SJSA1 (cell line): ENCODE data around the gene KCNS1. TPM values are rescaled to one million over a fixed set of nuclear protein-coding genes. Genes with fewer than 3 reads are reported as not detected.
A peak's percentile ranks its signal among the peaks of the same experiment; 100 is the strongest.

Source experiments
- DNase-seq, 2 experiments: peaks; one replicate each; pipeline ENCODE4 v3.0.0-alpha.2; 2015 to 2020; ENCODE audit warnings: low spot score in 2 of 2, low read depth in 1 of 2
- H3K27ac ChIP-seq: fragments of 250-450 bp; sonication (Bioruptor Pico); 2 replicates; pipeline ENCODE4 v1.5.1; 2020; ENCODE audit warnings: mild to moderate bottlenecking, moderate library complexity
- H3K27me3 ChIP-seq: fragments of 250-450 bp; sonication (Bioruptor Pico); replicated peaks from 2 replicates; pipeline ENCODE4 v1.5.1; 2020; ENCODE audit warnings: mild to moderate bottlenecking, moderate library complexity
- H3K36me3 ChIP-seq: fragments of 250-450 bp; sonication (Bioruptor Pico); 2 replicates; pipeline ENCODE4 v1.5.1; 2020; ENCODE audit warnings: mild to moderate bottlenecking
- H3K4me1 ChIP-seq: fragments of 250-450 bp; sonication (Bioruptor Pico); replicated peaks from 2 replicates; pipeline ENCODE4 v1.6.1; 2021; ENCODE audit warnings: mild to moderate bottlenecking
- H3K4me3 ChIP-seq: fragments of 250-450 bp; sonication (Bioruptor Pico); 2 replicates; pipeline ENCODE4 v1.5.1; 2020; ENCODE audit warnings: mild to moderate bottlenecking
- H3K9me3 ChIP-seq: fragments of 250-450 bp; sonication (Bioruptor Pico); replicated peaks from 2 replicates; pipeline ENCODE4 v1.5.1; 2020; ENCODE audit warnings: mild to moderate bottlenecking
- total RNA-seq: library from RNA; depleted of rRNA; stranded (reverse); fragments of >200 nt; shearing (Covaris generic); gene quantifications from 2 replicates; pipeline ENCODE4 v1.2.3, GENCODE V29; 2014

KCNS1 gene
- total RNA-seq, 1 experiment from 2014 or later: not detected

DNA sequence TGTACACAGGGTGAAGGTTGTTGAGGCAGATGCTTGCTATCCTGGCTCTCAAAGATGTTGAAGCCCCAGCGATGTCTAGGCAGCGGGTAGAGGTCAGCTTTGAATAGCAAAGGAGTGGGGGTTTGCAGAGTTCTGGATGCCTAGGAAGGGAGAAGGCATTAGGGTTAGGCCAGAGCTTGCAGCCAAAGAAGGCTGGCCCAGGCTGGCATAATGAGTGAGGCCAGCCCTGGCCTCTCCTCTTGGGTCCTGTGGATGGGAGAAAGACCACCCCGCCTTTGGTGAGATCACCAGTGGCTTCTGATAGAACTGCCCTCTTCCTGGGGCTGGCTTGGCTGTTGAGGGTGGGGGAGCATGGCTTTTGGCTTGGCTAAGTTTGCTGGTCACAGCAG is 14.5 kb upstream of the KCNS1 start:
- Histone ChIP-seq H3K27me3 (peaks cover 15% of the 10 kb centered on the region; the same call in 1 of the 2 replicates), H3K9me3 (no peaks in the 10 kb centered on the region), H3K4me3 (no peak overlapping the region), H3K4me1 (no peaks in the 10 kb centered on the region), H3K27ac (no peak overlapping the region), H3K36me3 (no peaks in the 10 kb centered on the region)
- no peak for DNase-seq

DNA sequence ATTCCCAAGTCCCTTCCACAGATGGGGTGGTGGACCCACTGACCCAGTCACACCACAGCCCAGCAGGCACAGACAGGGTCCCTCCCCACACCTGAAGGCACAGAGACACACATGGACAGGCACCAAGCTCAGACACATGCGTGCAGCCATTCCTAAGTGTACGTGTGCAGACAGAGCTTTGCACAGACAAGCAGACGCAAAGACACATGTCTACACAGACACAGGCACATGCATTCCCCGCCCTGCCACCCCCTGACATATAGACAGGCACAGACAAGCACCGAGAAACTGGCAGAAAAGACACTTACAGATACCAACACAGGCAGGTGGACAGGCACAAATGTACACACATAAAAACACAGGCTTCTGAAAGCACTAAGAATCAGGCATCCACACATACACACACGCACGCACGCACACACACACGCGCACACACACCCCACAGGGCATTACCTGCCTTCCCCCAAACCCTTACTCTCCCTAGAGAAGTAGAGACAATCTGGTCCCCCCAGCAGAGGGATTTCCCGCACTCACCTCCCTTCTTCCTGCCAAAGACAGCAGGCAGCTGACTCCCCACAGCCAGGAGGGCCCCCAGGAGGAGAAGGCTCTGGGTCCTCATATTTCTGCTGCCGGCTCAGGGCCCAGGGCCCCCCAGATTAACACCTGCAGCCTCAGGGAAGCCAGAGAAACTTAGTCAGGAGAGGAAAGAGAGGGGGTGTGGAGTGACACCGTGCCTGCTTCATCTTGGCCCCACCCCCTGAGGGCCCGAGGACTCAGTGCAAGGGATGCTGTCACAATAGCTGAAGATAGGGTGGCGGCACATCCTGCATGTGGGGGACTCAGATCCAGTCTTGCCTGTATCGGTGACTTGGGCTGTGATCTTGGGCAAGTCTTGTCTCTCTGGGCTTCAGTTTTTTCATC is 13.8 kb upstream of the KCNS1 start, which contains the start of gene WFDC5:
Gene WFDC5 (minus strand): TSS at position 710 of the 921 bp plus-strand sequence. CDS start 91 bp downstream, at position 619.
- peaks cover 15% of the 10 kb centered on the region; the same call in 1 of the 2 replicates for H3K27me3 ChIP-seq
- H3K4me1 ChIP-seq: no peaks in the 10 kb centered on the region
- no peak within 1 kb of the TSS for H3K27ac ChIP-seq
- no peak within 1 kb of the TSS for H3K4me3 ChIP-seq
- DNase-seq: peak in 1 of 2 experiments; percentile 24
- no peaks in the 10 kb centered on the region for H3K36me3 ChIP-seq
- H3K9me3 ChIP-seq: no peaks in the 10 kb centered on the region

DNA sequence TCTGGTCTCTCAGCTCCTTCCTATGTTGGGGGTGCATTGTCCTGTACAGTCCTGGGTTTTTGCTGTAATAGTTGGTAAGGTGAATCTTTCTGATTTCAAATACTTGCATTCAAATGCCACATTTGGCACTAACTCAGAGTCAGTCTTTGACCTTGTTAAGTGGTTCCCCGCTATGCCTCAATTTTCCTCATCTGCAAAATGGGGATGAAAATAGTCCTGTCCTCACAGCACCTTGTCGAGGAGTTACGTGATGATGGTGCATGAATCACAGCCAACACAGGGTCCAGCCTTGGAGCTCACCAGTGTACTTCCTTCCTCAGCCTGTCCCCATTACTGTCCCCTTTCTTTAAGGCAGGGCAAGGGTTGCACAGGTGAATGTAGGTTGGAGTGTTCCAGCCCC is 12.9 kb upstream of the KCNS1 start:
- Histone ChIP-seq H3K27ac (no peak overlapping the region), H3K9me3 (no peaks in the 10 kb centered on the region), H3K36me3 (no peaks in the 10 kb centered on the region), H3K27me3 (peaks cover 6% of the 10 kb centered on the region; the same call in 1 of the 2 replicates), H3K4me3 (no peak overlapping the region), H3K4me1 (no peaks in the 10 kb centered on the region)
- DNase-seq: peak in 1 of 2 experiments; percentile 29

DNA sequence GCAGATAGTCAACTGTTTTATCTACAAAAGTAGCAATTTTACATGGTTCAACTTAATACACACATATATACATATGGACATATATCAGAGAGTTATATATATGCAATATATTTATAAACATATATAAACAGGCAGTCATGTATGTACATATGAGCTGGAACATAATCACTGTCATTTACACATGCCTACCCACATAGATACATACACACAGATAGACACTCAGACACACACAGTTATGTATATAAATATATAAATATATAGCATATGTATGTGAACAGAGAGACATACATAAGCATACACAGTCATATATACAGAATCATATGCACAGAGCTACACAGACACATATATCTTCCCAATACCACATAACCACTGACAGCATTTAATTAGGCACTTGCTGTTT is 11.8 kb upstream of the KCNS1 start:
- no peak overlapping the region for H3K4me3 ChIP-seq
- H3K4me1 ChIP-seq: no peaks in the 10 kb centered on the region
- no peaks in the 10 kb centered on the region for H3K27me3 ChIP-seq
- DNase-seq: no peak
- H3K36me3 ChIP-seq: no peaks in the 10 kb centered on the region
- H3K27ac ChIP-seq: no peak overlapping the region
- H3K9me3 ChIP-seq: no peaks in the 10 kb centered on the region

DNA sequence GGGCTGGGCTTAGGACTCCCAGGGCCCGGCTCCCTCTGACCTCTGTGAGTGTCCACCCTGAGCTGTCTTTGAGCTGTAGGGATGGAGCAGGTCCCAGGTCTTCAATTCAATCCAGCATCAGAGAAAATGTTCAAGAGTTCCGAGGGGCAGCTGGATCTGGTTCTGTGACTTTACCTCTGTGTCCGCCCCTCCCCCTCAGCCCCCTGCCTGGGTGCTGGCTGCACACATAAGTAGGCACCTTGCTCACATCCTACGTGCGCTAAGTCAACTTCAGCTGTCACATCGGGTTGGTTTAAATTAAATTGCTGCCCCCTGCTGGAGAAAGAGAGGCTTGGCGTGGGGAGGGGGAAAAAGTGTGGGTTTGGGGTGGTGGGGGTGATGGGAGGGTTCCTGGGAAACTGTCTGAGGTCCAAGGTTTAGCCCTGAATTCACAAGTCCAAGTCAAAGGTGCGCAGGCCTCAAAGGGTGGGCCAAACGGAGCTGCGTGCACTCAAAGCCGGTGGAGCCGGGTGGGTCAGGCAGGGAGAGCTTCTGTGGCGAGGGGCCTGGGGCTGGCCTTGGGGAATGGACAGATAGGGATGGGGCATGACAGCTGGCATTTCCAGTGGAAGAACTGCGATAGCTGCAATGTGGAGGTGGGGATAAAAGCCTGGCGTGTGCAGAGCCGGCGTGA is 11.0 kb upstream of the KCNS1 start:
- peak in 1 of 2 experiments; percentile 37 for DNase-seq
- Histone ChIP-seq H3K9me3 (no peaks in the 10 kb centered on the region), H3K4me3 (no peak overlapping the region), H3K27me3 (no peaks in the 10 kb centered on the region), H3K36me3 (no peaks in the 10 kb centered on the region), H3K27ac (no peak overlapping the region), H3K4me1 (no peaks in the 10 kb centered on the region)

DNA sequence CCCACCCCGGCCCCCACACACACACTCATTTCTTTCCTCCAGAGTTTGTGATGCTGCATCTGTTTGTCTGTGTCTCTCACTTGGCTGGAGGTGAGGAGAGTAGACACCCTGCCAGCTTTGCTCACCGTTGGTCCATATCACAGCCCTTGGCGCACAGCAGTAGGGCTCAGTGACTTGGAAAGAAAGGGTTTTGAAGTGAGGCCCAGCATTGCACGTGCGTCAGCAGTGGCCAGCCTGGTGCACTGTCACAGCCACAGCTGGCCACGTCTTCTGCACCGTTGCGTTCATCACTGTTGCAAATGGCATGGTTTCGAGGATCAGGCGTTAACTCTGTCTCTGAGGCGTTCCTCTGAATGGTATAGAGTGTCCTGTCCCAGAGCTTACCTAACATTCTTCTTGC is 10.4 kb upstream of the KCNS1 start:
- no peak overlapping the region for H3K4me3 ChIP-seq
- H3K27ac ChIP-seq: no peak overlapping the region
- H3K27me3 ChIP-seq: no peaks in the 10 kb centered on the region
- H3K9me3 ChIP-seq: no peaks in the 10 kb centered on the region
- DNase-seq: no peak
- H3K36me3 ChIP-seq: no peaks in the 10 kb centered on the region
- no peaks in the 10 kb centered on the region for H3K4me1 ChIP-seq

DNA sequence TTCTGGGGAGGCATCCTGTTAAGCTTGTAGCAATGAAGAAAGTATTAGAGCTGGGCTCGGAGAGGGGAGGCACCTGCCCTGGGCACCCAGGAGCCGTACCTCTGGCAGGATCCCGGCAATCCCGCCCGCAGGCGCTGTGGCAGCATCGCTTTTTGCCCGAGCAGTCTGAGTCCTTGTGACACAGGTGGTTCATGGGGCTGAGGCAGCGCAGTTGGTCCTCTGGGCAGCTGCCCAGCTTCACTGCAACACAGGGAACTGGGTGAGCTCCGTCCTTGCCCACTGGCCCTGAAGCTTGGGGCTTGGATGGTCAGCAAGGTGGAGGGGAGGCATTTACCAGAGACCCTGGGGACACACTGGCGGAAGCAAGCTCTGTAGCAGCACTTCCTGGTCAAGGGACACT is 9.4 kb upstream of the KCNS1 start:
- Histone ChIP-seq H3K36me3 (no peaks in the 10 kb centered on the region), H3K4me3 (no peak overlapping the region), H3K27ac (no peak overlapping the region), H3K4me1 (peaks cover under 1% of the 10 kb centered on the region; the same call in 1 of the 2 replicates), H3K27me3 (no peaks in the 10 kb centered on the region), H3K9me3 (no peaks in the 10 kb centered on the region)
- no peak for DNase-seq

DNA sequence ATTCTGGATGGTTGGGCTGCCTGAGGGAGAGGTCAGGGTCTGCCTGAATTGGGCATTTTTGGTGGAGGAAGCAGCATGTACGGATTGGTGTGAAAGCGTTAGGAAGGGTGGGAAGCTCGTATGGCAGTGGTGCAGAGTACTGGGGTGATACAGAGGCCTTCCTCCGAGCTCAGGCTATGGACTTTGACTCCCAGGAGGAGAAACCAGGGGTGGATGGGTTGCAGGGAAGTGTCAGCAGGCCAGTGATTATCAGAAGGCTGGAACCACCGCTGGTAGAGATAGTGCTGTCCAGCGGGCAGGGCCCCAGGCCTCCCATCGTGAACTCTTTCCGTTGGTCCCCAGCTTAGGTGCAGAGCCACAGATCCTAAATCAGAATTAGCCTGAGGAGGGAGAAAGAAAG is 8.7 kb upstream of the KCNS1 start:
- Histone ChIP-seq H3K36me3 (no peaks in the 10 kb centered on the region), H3K4me1 (peaks cover 6% of the 10 kb centered on the region), H3K27ac (no peak overlapping the region), H3K27me3 (no peaks in the 10 kb centered on the region), H3K4me3 (no peak overlapping the region), H3K9me3 (no peaks in the 10 kb centered on the region)
- no peak for DNase-seq

DNA sequence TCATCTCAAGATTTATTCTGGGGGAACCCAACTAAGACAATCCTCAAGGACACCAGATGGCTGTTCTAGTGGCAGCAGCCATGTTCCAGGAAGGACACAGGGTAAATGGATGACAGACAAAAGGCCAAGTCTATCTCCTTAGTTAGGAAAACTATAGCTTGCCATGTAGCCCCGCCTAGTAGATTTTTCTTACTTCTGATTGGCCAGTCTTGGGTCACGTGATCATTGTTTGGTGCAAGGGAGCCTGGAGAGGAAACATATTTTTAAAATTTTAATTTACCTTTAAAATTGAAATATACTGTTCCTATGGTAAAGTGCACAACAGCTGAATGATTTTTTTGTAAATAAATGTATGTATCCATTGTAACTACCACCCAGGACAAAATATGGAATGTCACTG is 4.4 kb upstream of the KCNS1 start:
- no peak for DNase-seq
- Histone ChIP-seq H3K4me1 (peaks cover 10% of the 10 kb centered on the region), H3K36me3 (no peaks in the 10 kb centered on the region), H3K27me3 (no peaks in the 10 kb centered on the region), H3K9me3 (no peaks in the 10 kb centered on the region), H3K4me3 (no peak overlapping the region), H3K27ac (peak overlapping the region; percentile 11; the same call in 1 of the 2 replicates)

DNA sequence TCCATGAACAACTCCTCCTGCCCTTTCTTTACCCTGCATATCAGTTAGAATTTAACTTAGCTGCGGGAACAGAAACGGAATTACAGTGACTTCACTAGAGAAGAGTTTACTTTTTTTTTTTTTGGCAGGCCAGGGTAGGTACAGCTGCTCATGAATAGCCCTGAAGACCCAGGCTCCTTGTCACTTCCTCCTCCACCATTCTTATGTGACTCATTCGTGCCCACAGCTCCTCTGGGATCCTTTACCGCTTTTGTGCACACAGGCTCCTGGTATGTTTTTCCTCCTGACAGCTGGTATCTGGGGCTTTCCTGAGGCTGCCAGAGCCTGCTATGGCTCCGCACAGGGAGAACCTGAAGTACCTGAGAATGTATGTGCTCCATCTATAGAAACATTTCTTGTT is 3.9 kb upstream of the KCNS1 start:
- H3K4me3 ChIP-seq: no peak overlapping the region
- no peaks in the 10 kb centered on the region for H3K27me3 ChIP-seq
- H3K4me1 ChIP-seq: peaks cover 10% of the 10 kb centered on the region
- H3K36me3 ChIP-seq: no peaks in the 10 kb centered on the region
- H3K9me3 ChIP-seq: no peaks in the 10 kb centered on the region
- peak; percentile 75 to 83 for DNase-seq
- peak overlapping the region; percentile 11; the same call in 1 of the 2 replicates for H3K27ac ChIP-seq

DNA sequence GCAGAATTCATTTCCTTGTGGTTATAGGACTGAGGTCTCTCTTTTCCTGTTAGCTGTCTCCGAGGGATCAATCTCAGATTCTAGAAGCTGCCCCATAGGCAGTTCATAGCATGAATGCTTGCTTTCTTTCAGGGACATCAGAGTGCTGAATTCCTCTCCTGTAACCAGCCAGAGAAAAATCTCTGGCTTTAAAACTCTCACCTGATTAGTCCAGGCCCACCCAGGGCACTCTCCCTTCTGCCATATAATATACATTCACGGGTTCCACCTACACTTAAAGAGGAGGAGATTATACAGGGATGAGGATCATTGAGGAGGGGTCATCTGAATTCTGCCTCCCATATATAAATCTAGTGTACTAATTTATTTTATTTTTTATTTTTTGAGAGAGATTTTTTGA is 2.1 kb upstream of the KCNS1 start:
- DNase-seq: no peak
- no peaks in the 10 kb centered on the region for H3K9me3 ChIP-seq
- no peak overlapping the region for H3K27ac ChIP-seq
- no peaks in the 10 kb centered on the region for H3K27me3 ChIP-seq
- H3K36me3 ChIP-seq: no peaks in the 10 kb centered on the region
- no peak overlapping the region for H3K4me3 ChIP-seq
- peaks cover 10% of the 10 kb centered on the region for H3K4me1 ChIP-seq

DNA sequence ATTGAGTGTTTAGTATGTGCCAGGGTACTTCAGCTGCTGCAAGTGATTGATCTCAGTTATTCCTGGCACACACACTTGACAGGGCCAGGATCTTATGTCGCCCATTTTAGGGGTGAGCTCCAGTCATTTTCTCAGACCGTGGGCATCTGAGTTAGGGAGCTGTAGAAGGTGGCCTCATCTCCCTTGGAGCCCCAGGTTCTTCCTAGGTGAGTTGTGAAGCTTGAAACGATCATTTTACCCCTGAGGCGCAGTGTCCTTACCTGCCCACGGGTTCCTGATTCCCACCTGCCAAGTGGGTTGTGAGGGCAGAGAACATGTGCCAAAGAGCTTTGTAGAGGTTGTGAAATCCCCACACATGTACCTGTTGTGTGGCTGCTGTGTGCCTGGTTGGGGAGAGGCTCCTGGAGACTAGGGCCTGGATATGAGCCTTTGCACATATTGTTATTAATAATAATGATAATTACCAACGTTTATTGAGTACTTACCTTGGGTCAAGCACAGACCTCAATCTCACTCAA is 465 bp upstream of the KCNS1 start:
- no peaks in the 10 kb centered on the region for H3K9me3 ChIP-seq
- peaks cover 10% of the 10 kb centered on the region for H3K4me1 ChIP-seq
- no peaks in the 10 kb centered on the region for H3K27me3 ChIP-seq
- no peak overlapping the region for H3K4me3 ChIP-seq
- no peaks in the 10 kb centered on the region for H3K36me3 ChIP-seq
- H3K27ac ChIP-seq: no peak overlapping the region
- DNase-seq: no peak

DNA sequence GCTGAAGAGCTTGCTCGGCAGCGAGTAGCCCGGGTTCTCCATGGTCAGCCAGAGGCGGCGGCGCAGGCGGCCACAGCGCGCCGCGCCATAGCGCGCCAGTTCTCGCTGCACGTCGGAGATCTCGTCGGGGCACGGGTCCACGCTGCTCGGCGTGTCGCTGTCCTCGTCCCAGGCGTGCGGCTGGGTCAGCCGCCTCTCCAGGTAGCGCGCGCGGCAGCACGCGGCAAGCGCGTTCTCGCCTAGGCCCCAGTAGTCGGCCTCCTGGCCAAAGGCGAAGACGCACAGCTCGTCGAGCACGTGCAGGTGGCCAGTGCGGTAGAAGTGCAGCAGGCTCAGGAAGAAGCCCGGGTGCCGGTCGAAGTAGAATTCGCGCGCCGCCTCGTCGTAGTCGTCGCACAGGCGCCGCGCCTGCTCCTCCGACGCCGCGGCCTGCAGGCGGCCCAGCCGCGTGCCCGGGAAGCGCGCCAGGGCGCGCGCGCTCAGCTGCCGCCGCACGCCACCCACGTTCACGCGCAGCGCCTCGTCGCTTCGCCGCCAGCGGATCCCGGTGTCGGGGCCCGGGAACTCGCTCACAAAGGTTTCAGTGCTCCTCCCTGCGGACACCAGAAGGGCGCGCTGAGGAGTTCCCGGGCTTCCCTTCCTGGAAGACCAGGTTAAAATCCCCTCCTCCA is 2.7 kb downstream of the KCNS1 start:
- H3K36me3 ChIP-seq: no peaks in the 10 kb centered on the region

More for the DNA sequence above, 2.7 kb downstream of the KCNS1 start:
- Histone ChIP-seq H3K27me3 (no peaks in the 10 kb centered on the region), H3K4me1 (peaks cover 32% of the 10 kb centered on the region), H3K27ac (no peak overlapping the region), H3K9me3 (no peaks in the 10 kb centered on the region), H3K4me3 (no peak overlapping the region)
- DNase-seq: no peak
